HUDEP-2 (cell line): ENCODE data around the gene RBM10.
A peak's percentile ranks its signal among the peaks of the same experiment; 100 is the strongest.

Experiments used
- DNase-seq, 76 experiments: peaks; one replicate each; lab custom pipeline; 2025; ENCODE audit not compliant: unreplicated experiment in 76 of 76; lab: John Stamatoyannopoulos, UW

The RBM10 gene

DNA sequence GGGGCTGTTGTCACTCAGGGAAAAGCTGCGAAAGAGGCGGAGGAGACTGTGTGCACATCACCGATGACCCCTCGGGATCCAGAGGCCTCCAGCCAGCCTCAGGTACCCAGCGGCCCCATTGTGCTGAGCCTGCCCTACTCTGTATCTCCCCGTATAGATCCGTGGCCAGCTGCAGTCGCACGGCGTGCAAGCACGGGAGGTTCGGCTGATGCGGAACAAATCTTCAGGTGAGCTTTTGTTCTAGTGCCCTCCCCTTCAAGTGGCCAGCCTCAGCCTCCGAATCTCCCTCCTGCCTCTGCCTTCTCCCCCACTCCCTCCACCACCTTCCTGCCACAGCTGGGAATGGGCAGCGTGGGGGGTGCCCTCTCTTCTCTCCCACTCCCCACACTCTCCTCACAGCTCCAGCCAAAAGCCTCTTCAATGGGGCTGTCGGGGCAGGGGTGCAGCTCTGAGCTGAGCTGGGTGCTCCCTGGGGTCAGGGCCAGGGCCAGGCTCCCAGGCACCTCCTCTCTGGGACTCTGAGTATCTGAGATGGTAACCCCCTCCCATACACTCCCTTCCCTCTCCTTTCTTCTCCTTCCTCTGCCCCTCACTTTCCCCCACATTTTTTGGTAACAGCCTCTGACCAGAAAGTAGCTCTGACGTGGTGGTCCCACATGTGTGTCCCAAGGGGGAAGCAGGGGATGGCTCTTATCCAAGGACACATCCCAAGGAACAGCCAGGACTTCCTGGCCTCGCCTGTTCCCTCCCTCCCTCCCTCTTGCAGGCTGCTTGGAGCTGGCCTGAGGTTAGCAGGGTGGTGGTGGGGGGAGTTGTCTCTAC lies 28.2 kb downstream of the RBM10 start:
- no peak for DNase-seq

DNA sequence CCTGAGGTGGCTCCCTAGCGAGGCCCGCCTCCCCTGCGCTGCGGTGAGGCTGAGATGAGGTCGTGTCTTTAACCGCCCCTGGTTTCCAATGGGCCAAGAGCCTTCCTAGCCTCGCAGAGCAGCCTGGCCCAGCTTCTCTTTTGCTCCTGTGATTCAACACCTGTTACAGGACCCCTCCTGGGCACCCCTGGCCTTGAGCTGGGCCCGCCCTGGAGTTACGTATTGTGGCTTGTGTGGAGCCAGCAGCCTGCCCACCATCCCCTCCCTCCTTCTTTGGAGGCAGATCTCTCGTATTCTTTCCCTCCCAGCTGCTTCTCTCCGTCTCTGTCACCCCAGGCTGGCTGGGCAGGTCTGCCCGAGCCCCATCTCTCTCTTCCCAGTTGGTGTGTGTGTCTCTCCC lies 29.4 kb downstream of the RBM10 start:
- no peak for DNase-seq

DNA sequence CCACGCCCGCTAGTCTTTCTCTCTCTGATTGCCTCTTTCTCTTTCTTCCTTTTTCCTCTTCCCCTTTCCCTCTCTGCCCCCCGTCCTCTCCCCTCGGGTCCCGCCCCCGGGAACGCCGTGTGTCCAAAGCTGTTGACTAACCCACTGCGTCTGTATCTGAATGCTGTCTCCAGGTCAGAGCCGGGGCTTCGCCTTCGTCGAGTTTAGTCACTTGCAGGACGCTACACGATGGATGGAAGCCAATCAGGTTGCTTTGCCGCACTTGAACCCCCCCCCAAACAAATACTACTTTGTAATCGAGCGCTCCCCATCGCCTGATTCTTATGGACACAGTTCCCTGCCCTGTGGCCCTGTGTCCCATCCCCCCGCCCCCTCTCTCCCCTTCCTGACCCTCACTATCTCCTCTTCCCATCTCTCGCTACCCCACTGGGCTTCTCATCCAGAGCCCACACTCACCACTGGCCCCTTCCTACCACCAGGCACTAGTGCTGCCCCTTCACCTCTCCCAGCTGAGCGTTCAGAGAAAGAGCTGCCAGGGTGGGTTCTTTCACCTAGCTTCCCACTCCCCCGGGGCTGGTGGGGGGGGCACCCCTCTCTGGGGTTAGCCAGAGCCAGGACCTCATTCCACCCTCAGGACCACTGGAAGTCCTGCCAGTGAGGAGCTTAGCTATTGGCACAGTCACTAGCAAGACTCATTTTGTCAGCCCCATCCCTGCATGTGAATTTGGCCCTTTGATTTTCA lies 30.0 kb downstream of the RBM10 start:
- no peak for DNase-seq

DNA sequence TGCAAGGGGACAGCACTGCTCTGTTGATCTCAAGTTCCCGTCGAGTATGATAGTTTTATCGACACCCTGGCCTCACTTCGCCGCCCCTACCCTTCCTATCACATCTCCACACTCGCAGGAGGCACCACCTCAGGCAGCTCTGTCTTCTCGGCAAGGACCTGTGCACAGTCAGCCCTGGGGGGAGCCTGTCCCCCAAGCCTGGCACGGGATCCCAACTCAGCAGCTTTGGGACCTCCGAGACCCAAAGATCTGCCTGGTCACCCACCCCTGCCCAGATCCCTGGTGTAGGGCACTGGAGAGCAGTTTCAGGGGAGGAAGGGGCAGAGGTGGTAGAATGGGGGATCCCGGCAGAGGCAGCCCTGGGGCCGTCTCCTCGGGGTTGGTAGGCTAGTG lies 30.6 kb downstream of the RBM10 start:
- DNase-seq, result no peak

DNA sequence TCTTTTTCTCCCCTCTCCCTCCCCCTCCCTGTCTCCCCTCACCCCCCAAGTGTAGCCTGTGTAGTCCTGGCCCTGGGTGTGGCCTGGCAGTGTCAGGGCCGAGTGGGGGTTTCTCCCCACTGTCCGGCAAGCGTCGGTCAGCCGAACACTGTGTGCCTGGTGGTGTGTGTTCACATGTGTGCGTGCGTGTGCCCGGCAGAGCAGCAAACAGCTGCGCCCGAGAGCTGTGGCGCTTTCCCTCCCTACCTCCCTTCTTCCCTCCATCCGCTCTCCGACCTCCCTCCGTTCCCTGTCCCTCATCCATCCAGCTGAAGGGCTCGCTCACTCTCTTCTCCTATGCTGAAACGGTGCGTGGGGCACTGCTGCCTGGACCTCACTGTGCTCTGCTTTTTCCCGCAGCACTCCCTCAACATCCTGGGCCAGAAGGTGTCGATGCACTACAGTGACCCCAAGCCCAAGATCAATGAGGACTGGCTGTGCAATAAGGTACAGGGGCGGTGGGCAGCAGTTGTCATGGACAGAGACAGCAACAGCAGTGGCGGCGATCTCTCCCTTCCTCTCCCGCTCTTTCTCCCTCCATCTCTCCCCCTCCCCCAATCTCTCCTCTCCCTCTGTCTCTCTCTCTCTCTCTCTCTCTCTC lies 31.2 kb downstream of the RBM10 start:
- no peak for DNase-seq

DNA sequence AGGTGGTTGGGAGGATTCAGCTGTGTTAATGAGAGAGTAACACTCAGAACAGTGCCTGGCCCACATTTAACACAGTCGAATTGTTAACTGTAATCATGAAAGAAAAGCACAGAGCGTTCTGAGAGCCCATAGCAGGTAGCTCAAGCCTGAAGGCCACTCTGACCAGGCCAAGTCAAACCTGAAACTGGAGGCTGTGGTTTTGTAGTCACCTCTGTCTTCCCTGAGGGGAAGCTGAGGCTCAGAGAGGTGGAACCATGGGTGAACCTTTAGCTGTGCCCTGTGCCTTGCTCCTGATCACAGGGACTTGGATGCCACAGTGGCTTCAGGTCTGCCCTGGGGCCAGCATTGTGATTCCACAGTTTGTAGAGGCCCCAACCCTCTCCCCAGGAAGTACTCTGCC lies 32.1 kb downstream of the RBM10 start:
- no peak for DNase-seq

DNA sequence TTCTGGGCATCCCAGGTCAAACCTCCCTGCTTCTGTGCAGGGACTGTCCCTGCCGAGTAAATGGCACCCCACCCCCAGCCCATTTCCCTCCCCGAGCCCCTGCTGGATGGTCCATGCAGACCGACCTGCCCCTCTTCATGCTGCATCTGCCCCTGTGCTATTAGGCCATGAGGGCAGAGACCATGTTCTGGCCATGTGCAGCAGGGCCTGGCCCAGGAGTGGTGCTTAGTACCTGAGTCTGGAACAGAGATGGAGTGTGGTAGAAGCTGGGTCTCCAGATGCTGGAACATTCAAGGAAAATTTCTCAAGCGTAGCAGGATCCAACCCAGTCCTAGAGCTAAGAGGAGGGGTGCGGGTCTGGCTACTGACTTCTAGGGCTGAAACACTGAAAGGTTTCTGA lies 33.3 kb downstream of the RBM10 start:
- DNase-seq, result no peak

DNA sequence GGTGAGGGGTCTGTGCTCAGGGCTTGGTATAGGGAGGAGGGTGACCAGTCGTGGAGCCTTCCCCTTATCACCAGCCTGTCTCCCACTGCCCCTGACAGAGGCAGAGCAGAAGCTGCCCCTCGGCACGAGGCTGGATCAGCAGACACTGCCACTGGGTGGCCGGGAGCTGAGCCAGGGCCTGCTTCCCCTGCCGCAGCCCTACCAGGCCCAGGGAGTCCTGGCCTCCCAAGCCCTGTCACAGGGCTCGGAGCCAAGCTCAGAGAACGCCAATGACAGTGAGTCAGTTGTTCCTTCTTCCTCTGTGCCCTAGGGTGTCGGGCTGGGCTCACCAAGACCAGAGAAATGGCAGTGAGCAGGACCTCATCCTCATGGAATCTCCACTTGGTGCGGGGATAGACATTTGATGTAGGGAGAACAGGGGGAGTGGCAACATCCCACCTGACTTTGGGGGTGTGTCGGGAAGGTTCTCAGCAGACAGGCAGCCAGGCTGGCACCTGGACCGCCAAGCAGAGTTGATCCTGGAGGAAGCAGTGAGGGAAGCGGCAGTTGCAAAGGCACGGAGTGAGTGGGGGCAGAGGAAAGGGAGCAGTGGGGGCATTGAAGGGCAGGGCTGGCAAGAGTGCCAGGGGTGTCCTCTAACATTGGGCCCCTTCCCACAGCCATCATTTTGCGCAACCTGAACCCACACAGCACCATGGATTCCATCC lies 34.4 kb downstream of the RBM10 start:
- peak in 17 of 76 experiments; percentile 0 to 64 (median 7) for DNase-seq

DNA sequence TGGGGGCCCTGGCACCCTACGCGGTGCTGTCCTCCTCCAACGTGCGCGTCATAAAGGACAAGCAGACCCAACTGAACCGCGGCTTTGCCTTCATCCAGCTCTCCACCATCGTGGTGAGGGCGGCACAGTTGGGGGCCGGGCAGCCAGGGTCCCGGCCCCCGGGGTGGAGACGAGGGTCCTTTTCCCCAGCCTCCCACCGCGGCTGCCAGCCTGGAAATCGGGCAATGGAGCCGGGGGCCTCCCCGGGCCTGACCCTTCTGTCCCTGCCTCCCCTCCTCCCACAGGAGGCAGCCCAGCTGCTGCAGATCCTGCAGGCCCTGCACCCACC lies 34.9 kb downstream of the RBM10 start:
- DNase-seq, result no peak

DNA sequence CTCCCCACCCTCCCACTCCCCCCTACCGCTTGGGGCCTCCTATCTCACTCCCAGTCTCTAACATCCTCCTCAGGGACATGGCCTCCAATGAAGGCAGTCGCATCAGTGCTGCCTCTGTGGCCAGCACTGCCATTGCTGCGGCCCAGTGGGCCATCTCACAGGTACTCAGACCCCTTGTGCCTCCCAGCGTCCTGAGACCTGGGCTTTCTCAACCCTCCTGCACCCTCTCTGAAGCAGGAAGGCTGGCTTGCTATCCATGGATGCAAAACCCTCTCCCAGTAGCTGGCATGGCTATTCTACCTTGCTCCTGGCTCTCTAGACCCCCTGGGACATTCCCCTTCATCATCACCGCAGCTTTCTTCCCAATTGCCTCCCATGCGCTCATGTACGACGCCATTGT lies 35.3 kb downstream of the RBM10 start:
- DNase-seq, result no peak

DNA sequence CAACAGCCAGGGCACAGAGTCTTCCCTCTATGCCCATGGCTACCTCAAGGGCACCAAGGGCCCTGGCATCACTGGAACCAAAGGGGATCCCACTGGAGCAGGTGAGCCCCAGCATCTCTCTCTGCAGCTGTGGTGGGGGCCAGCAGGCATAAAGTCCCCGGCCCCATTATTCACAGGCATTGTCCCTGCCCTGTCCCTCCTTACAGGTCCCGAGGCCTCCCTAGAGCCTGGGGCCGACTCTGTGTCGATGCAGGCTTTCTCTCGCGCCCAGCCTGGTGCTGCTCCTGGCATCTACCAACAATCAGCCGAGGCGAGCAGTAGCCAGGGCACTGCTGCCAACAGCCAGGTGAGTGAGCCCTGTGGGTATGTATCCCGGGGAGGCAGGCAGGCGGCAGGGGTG lies 36.3 kb downstream of the RBM10 start:
- DNase-seq, result no peak

DNA sequence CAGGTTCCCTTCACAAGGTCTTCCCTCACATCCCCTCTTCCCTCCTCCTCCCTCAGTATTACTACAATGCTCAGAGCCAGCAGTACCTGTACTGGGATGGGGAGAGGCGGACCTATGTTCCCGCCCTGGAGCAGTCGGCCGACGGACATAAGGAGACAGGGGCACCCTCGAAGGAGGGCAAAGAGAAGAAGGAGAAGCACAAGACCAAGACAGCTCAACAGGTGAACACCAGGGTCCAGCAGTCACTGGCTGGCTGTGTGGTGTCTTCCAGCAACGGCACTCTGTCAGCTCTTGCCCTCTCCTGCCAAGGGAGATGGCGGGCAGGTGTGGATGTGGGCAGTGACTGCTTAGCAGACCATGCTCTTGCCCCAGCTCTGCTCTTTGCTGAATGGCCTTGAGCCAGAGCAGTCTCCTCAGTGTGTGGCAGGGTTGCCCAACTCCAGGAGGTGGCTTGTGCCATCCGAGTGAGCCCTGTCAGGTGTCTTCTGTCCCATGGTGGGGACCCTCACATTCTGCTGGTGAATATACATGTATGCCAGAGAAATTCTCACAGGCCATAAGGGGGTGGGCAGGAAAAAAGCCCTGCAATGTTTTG lies 37.2 kb downstream of the RBM10 start:
- no peak for DNase-seq

DNA sequence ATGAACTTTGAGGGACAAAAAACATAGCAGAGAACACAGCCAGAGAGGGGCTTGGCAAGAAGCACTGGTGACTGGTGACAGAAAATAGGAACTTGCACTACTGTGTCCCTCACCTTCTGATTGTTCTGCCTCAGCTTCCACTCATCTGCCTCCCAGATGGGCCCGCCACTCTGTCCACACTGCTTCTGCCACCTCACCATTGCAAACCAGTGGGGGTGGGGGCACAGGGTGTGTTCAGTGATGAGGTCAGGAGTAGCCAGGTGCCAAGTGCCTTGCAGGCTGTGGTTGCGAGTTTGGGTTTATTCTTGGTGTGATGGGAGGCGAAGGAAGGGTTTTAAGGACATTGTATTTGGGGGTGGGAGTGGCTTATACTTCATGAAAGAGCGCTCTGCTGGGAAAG lies 39.5 kb downstream of the RBM10 start:
- DNase-seq, result no peak

DNA sequence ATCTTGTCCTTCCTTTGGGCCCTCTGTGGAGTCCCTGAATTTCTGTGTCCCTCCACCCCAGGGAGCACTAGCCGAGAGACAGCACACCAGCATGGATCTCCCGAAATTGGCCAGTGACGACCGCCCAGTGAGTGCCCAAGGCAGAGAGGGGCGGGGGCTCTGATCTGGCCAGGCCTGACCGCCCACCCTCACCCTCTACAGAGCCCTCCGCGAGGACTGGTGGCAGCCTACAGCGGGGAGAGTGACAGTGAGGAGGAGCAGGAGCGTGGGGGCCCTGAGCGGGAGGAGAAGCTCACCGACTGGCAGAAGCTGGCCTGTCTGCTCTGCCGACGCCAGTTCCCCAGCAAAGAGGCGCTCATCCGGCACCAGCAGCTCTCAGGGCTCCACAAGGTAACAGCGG lies 40.2 kb downstream of the RBM10 start:
- DNase-seq, result no peak

DNA sequence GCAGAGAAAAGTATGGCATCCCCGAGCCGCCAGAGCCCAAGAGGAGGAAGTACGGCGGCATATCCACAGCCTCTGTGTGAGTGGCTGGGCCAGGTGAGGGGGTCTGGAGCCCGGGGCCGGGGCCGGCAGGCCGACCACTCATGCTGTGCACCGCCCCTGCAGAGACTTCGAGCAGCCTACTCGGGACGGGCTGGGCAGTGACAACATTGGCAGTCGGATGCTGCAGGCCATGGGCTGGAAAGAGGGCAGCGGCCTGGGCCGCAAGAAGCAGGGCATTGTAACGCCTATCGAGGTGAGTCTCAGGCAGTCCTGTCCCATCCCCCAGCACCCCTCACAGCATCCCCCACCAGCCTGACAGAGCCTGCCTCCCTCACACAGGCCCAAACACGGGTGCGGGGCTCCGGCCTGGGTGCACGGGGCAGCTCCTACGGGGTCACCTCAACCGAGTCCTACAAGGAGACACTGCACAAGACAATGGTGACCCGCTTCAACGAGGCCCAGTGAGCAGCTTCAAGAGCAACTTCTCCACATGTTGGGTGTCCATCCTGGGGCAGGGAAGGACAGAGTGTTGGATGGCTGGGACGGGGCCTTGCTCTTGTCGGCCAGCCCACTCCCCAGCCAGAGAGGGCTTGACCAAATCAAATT lies 41.2 kb downstream of the RBM10 start:
- no peak for DNase-seq

DNA sequence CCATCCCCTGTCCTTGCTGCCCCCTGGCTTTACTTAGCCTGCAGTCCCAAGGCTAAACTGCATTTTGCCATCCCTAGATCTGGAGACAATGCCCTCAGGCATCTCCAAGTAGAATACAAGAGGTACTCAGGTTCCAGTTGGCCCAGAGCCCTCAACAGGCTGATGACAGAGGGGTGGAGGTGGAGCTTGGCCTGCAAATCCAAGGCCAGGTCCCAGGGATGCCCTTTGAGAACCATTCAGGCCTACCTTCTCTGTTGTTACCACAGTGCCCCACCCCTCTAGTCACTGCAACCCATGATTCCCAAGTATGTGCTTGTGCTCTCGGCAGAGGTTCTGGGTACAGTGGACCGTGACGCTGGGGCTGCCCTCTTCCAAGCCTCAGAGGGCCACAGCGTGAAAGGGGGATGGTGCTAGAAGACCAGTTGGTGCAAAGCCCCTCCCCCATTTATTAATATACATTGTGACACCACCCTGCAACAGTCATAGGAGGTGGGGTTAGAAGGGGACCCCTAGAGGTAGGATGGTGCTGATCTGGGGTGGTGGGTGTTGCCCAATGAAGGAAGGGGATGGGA lies 42.2 kb downstream of the RBM10 start:
- no peak for DNase-seq

DNA sequence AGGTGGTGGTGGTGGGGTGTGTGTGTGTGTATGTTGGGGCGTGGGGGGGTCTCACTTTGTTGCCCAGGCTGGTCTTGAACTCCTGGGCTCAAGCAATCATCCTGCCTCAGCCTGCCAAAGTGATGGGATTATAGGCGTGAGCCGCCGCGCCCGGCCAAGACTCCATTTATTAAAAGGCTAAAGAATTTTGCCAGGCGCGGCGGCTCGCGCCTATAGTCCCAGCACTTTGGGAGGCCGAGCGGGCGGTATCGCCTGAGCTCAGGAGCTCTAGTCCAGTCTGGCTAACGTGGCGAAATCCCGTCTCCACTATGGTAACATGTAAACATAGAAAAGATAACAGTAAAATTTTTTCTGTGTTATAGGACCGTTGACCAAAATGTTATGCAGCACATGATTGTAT lies 44.9 kb downstream of the RBM10 start:
- no peak for DNase-seq

DNA sequence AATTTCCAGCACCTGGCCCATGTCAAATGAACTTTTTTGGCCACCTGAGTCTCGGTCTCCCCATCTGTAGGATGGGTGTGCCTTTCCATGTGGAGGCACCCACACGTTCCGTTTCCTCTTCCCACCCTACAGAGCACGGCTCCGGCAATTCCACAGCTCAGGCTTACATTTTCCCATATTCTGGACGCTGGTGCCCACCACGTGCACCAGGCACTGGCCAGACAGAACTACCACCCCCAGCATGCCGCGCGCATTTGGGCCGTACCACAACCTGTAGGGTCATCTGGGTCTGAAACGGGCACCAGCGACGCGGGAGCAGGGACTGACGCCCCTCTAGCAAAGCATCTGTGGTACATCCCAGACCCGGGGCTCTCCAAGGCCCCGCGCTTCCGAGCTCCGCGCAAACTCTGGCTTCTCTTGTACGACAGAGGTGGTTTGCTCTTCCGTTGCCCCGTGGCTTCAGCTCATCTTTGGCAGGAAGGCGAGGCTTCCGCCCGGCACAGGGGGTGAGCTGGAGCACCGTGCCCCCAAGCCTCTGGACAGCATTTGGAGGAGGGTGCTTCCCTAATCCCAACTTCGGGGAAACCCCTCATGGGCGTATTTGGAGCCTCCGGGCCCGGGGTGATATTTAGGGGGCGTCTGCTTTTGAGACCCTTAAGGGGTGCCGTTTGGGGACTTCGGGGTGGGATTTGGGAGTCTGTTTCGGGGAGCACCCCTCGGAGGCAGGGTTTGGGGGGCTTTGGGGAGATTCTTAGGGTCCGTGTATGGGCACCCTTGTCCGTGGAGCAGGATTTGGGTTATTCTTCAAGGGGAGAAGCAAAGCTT lies 45.6 kb downstream of the RBM10 start:
- peak in 75 of 76 experiments; percentile 18 to 90 (median 77) for DNase-seq

DNA sequence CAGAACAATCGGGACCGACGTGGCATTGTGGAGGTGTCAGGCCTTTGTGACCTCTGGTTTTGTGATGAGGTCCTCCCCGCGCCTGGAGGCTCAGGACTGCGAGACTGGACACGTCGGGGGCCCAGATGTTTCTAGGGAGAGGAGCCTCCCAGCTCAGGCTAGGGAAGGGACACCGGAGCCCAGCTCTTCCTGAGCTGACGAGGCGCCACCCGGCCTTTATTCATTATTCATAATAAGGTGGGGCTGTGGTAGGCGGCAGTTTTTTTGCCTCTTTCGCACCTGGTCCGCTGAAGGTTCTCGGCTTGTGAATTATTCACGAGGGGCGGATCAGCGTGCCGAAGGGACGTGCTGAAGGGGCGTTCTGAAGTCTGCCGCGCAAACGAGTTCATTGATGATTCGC lies 46.3 kb downstream of the RBM10 start:
- peak in 4 of 76 experiments; percentile 2 to 8 (median 4) for DNase-seq
